SK-N-SH (cell line): ENCODE data around the gene PLSCR3. TPM values are rescaled to one million over a fixed set of nuclear protein-coding genes. Genes with fewer than 3 reads are reported as not detected.

ENCODE experiments used
- CTCF ChIA-PET: fragments of 300-600, 350-600 bp; formaldehyde crosslinking; extraction: SDS; loops from one replicate; lab custom pipeline; 2021; lab: Yijun Ruan, JAX
- POLR2A ChIA-PET: fragments of 350-600 bp; sonication (Branson Sonifier 250); formaldehyde crosslinking; extraction: SDS; loops from one replicate; lab custom pipeline; 2020; ENCODE audit warnings: antibody characterized with exemption, inconsistent platforms; lab: Yijun Ruan, JAX
- DNase-seq: peaks from one replicate; pipeline ENCODE4 v3.0.0; 2012
- H2AFZ ChIP-seq: fragments of 200-600 bp; sonication (generic); 2 replicates; pipeline ENCODE4 v1.8.1; 2016; ENCODE audit warnings: antibody characterized with exemption, mild to moderate bottlenecking, low read depth
- H3F3A ChIP-seq: fragments of 200-600 bp; sonication (generic); replicated peaks from 2 replicates; pipeline ENCODE3; 2016; ENCODE audit warnings: antibody characterized with exemption, mild to moderate bottlenecking; ENCODE audit not compliant: insufficient read depth
- H3K27ac ChIP-seq, 2 experiments: fragments of 200-500 bp in 1 of 2; fragments of 200-600 bp in 1 of 2; sonication (Bioruptor generic) in 1 of 2; sonication (generic), shearing (Covaris generic) in 1 of 2; 2 replicates each; pipeline versions ENCODE4 v1.5.1 to v1.6.1; 2014 to 2016; ENCODE audit warnings: low read depth in 2 of 2, inconsistent platforms in 1 of 2, low read length in 1 of 2, mild to moderate bottlenecking in 1 of 2, mixed read lengths in 1 of 2
- H3K27me3 ChIP-seq: fragments of 200-600 bp; sonication (generic), shearing (Covaris generic); 2 replicates; pipeline ENCODE4 v1.6.1; 2016; ENCODE audit warnings: mixed run types; ENCODE audit not compliant: insufficient read depth
- H3K36me3 ChIP-seq, 2 experiments: fragments of 200-500 bp in 1 of 2; fragments of 200-600 bp in 1 of 2; sonication (Bioruptor generic) in 1 of 2; sonication (generic) in 1 of 2; replicated peaks in 1 of 2; 2 replicates each; pipeline versions ENCODE3 to v1.5.1; 2014 to 2016; ENCODE audit warnings: low read length in 1 of 2, mild to moderate bottlenecking in 1 of 2; ENCODE audit not compliant: insufficient read depth in 2 of 2, control insufficient read depth in 1 of 2
- H3K4me1 ChIP-seq, 2 experiments: fragments of 200-500 bp in 1 of 2; fragments of 200-600 bp in 1 of 2; sonication (Bioruptor generic) in 1 of 2; sonication (generic), shearing (Covaris generic) in 1 of 2; 2 replicates each; pipeline versions ENCODE4 v1.5.1 to v1.6.1; 2014 to 2016; ENCODE audit warnings: low read depth in 1 of 2, low read length in 1 of 2, mixed run types in 1 of 2; ENCODE audit not compliant: insufficient read depth in 2 of 2, control insufficient read depth in 1 of 2
- H3K4me2 ChIP-seq: fragments of 200-600 bp; sonication (generic), shearing (Covaris generic); 2 replicates; pipeline ENCODE4 v1.6.1; 2017; ENCODE audit warnings: mixed run types
- H3K4me3 ChIP-seq, 2 experiments: fragments of 200-500 bp in 1 of 2; fragments of 200-600 bp in 1 of 2; sonication (Bioruptor generic) in 1 of 2; sonication (generic), shearing (Covaris generic) in 1 of 2; 2 replicates each; pipeline versions ENCODE4 v1.5.1 to v1.8.1; 2014 to 2016; ENCODE audit warnings: low read depth in 2 of 2, inconsistent platforms in 1 of 2, low read length in 1 of 2, mild to moderate bottlenecking in 1 of 2, mixed read lengths in 1 of 2, moderate library complexity in 1 of 2
- H3K79me2 ChIP-seq: fragments of 200-600 bp; sonication (generic); 2 replicates; pipeline ENCODE4 v1.8.1; 2017; ENCODE audit warnings: mild to moderate bottlenecking; ENCODE audit not compliant: insufficient read depth
- H3K9ac ChIP-seq: fragments of 200-600 bp; sonication (generic); 2 replicates; pipeline ENCODE4 v1.6.1; 2017; ENCODE audit warnings: mixed run types
- H3K9me2 ChIP-seq: fragments of 200-600 bp; sonication (generic); 2 replicates; pipeline ENCODE4 v1.6.1; 2017; ENCODE audit warnings: mixed run types
- H3K9me3 ChIP-seq: fragments of 200-600 bp; sonication (generic); 2 replicates; pipeline ENCODE4 v1.6.1; 2017; ENCODE audit warnings: mixed run types, mild to moderate bottlenecking, moderate library complexity
- H4K20me1 ChIP-seq: fragments of 200-600 bp; sonication (generic); 2 replicates; pipeline ENCODE4 v1.6.1; 2017; ENCODE audit warnings: mild to moderate bottlenecking, mixed run types; ENCODE audit not compliant: insufficient read depth
- ELF1 ChIP-seq: IDR thresholded peaks from 2 replicates; pipeline ENCODE4 v1.4.0; 2012
- FOSL2 ChIP-seq: IDR thresholded peaks from 2 replicates; pipeline ENCODE4 v1.4.0; 2012; ENCODE audit warnings: low read depth, mild to moderate bottlenecking, moderate library complexity, borderline replicate concordance
- GABPA ChIP-seq: IDR thresholded peaks from 2 replicates; pipeline ENCODE4 v1.4.0; 2012; ENCODE audit warnings: low read depth, mild to moderate bottlenecking
- GATA2 ChIP-seq: sonication (generic); formaldehyde crosslinking; IDR thresholded peaks from 2 replicates; pipeline ENCODE4 v1.5.0; 2020; ENCODE audit warnings: mild to moderate bottlenecking, missing genetic modification reagents
- MEF2A ChIP-seq: IDR thresholded peaks from 2 replicates; pipeline ENCODE4 v1.4.0; 2012; ENCODE audit warnings: low read depth, borderline replicate concordance
- NFIC ChIP-seq: IDR thresholded peaks from 2 replicates; pipeline ENCODE4 v1.4.0; 2012; ENCODE audit warnings: borderline replicate concordance
- POLR2AphosphoS5 ChIP-seq: IDR thresholded peaks from 2 replicates; pipeline ENCODE4 v1.6.1; 2012; ENCODE audit warnings: low read depth, low read length
- RFX5 ChIP-seq: IDR thresholded peaks from 2 replicates; pipeline ENCODE4 v1.6.1; 2012; ENCODE audit warnings: mild to moderate bottlenecking, improper control_type of control experiment, low read length
- RXRA ChIP-seq: IDR thresholded peaks from 2 replicates; pipeline ENCODE4 v1.4.0; 2012; ENCODE audit warnings: low read depth, mild to moderate bottlenecking, borderline replicate concordance
- SIN3A ChIP-seq: IDR thresholded peaks from 2 replicates; pipeline ENCODE4 v1.6.1; 2012; ENCODE audit warnings: low read depth, mild to moderate bottlenecking, low read length, moderate library complexity, borderline replicate concordance
- TCF12 ChIP-seq: IDR thresholded peaks from 2 replicates; pipeline ENCODE4 v1.4.0; 2012
- WGBS: methylation state at CpG from one replicate; pipeline ENCODE4 v1.1.6; 2017; ENCODE audit warnings: low lambda C conversion rate; 5-methylcytosine and 5-hydroxymethylcytosine counted together
- polyA plus RNA-seq, 3 experiments: library from polyadenylated mRNA; depleted of rRNA; stranded (reverse); fragments of >200 nt; gene quantifications; 2 replicates each; pipeline ENCODE4 v1.2.3, GENCODE V29; 2012
- TF ChIP-seq, protein P1 (sequence below): IDR thresholded peaks from 2 replicates; pipeline ENCODE4 v1.4.0; 2012; ENCODE audit warnings: low read depth
- TF ChIP-seq, protein P2 (sequence below): fragments of 150-350 bp; IDR thresholded peaks from 2 replicates; pipeline ENCODE4 v1.6.1; 2017; ENCODE audit warnings: antibody characterized with exemption, low read length, low read depth, borderline replicate concordance
- TF ChIP-seq, protein P3 (sequence below): fragments of 200-600 bp; sonication (generic); IDR thresholded peaks from 2 replicates; pipeline ENCODE4 v1.6.1; 2017; ENCODE audit warnings: antibody characterized with exemption, mild to moderate bottlenecking, moderate library complexity

Gene PLSCR3
- polyA plus RNA-seq, 1 of the 3 experiments (the other 2 are of a cell fraction), result 95.0 TPM

- Histone ChIP-seq H3F3A (no peaks in the 10 kb centered on the region), H3K27me3 (peaks cover 28% of the 10 kb centered on the region), H3K4me2 (no peak overlapping the region), H4K20me1 (no peaks in the 10 kb centered on the region), H3K79me2 (no peaks in the 10 kb centered on the region), H3K9me3 (no peaks in the 10 kb centered on the region), H2AFZ (no peak overlapping the region), H3K27ac (no peak overlapping the region), H3K9me2 (no peaks in the 10 kb centered on the region), H3K36me3 (no peaks in the 10 kb centered on the region), H3K4me3 (no peak overlapping the region), H3K9ac (no peak overlapping the region), H3K4me1 (no peaks in the 10 kb centered on the region)
- POLR2A ChIA-PET, result interaction anchor here (1.2 kb wide), 1 partner anchor 10 kb away, joined by 3 read pairs; no protein-coding TSS in a partner anchor
- DNase-seq, result no peak
- TF ChIP-seq, protein P1, sequence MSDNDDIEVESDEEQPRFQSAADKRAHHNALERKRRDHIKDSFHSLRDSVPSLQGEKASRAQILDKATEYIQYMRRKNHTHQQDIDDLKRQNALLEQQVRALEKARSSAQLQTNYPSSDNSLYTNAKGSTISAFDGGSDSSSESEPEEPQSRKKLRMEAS, result no peak
- TF ChIP-seq RFX5 (no peak), POLR2AphosphoS5 (no peak), TCF12 (no peak), RXRA (no peak), GATA2 (CRISPR knock-in tag) (no peak), SIN3A (no peak), MEF2A (no peak), FOSL2 (no peak), GABPA (no peak), ELF1 (no peak), NFIC (no peak)
- TF ChIP-seq, protein P2, sequence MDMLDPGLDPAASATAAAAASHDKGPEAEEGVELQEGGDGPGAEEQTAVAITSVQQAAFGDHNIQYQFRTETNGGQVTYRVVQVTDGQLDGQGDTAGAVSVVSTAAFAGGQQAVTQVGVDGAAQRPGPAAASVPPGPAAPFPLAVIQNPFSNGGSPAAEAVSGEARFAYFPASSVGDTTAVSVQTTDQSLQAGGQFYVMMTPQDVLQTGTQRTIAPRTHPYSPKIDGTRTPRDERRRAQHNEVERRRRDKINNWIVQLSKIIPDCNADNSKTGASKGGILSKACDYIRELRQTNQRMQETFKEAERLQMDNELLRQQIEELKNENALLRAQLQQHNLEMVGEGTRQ, result no peak
- TF ChIP-seq, protein P3, sequence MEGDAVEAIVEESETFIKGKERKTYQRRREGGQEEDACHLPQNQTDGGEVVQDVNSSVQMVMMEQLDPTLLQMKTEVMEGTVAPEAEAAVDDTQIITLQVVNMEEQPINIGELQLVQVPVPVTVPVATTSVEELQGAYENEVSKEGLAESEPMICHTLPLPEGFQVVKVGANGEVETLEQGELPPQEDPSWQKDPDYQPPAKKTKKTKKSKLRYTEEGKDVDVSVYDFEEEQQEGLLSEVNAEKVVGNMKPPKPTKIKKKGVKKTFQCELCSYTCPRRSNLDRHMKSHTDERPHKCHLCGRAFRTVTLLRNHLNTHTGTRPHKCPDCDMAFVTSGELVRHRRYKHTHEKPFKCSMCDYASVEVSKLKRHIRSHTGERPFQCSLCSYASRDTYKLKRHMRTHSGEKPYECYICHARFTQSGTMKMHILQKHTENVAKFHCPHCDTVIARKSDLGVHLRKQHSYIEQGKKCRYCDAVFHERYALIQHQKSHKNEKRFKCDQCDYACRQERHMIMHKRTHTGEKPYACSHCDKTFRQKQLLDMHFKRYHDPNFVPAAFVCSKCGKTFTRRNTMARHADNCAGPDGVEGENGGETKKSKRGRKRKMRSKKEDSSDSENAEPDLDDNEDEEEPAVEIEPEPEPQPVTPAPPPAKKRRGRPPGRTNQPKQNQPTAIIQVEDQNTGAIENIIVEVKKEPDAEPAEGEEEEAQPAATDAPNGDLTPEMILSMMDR, result no peak
- CTCF ChIA-PET, result interaction anchor here (0.9 to 2.0 kb wide), 3 partner anchors 10 to 292 kb away, joined by 3 to 6 read pairs (median 5); no protein-coding TSS in a partner anchor
- 7% methylated on average over 2 of the region's 2 CpGs for WGBS
These were observed 54.1 kb downstream of the PLSCR3 start for GRCh38 chr17:7340179-7340578.

Other genes starting within 250 kb of the PLSCR3 start
- 2.0 and 2.1 TPM in 2 replicates for gene ASGR1, start 215.2 kb downstream of the PLSCR3 start, polyA plus RNA-seq (2012; rRNA removed)
- gene DLG4, start 174.7 kb downstream of the PLSCR3 start, polyA plus RNA-seq (2012; rRNA removed), result 22.1 and 30.5 TPM in 2 replicates
- gene ACADVL, start 174.6 kb downstream of the PLSCR3 start, polyA plus RNA-seq (2012; rRNA removed), result 635 and 796 TPM in 2 replicates
- 6.9 and 8.3 TPM in 2 replicates for gene DVL2, start 160.0 kb downstream of the PLSCR3 start, polyA plus RNA-seq (2012; rRNA removed)
- gene PHF23, start 155.1 kb downstream of the PLSCR3 start, polyA plus RNA-seq (2012; rRNA removed), result 53.3 and 58.5 TPM in 2 replicates
- gene GABARAP, start 152.1 kb downstream of the PLSCR3 start, polyA plus RNA-seq (2012; rRNA removed), result 585 and 637 TPM in 2 replicates
- gene CTDNEP1, start 142.8 kb downstream of the PLSCR3 start, polyA plus RNA-seq (2012; rRNA removed), result 111 and 124 TPM in 2 replicates
- gene ELP5, start 142.3 kb downstream of the PLSCR3 start, polyA plus RNA-seq (2012; rRNA removed), result 45.4 and 52.1 TPM in 2 replicates
- gene CLDN7, start 132.0 kb downstream of the PLSCR3 start, polyA plus RNA-seq (2012; rRNA removed), result 2.9 and 5.0 TPM in 2 replicates
- gene SLC2A4, start 112.8 kb downstream of the PLSCR3 start, polyA plus RNA-seq (2012; rRNA removed), result 0.44 and 0.54 TPM in 2 replicates
- 0.36 and 0.54 TPM in 2 replicates for gene YBX2, start 99.9 kb downstream of the PLSCR3 start, polyA plus RNA-seq (2012; rRNA removed)
- gene EIF5A, start 86.9 kb downstream of the PLSCR3 start, polyA plus RNA-seq (2012; rRNA removed), result 711 and 971 TPM in 2 replicates
- 67.0 and 102 TPM in 2 replicates for gene GPS2, start 79.2 kb downstream of the PLSCR3 start, polyA plus RNA-seq (2012; rRNA removed)
- gene NEURL4, start 65.2 kb downstream of the PLSCR3 start, polyA plus RNA-seq (2012; rRNA removed), result 20.7 and 22.1 TPM in 2 replicates
- gene ACAP1, start 58.0 kb downstream of the PLSCR3 start, polyA plus RNA-seq (2012; rRNA removed), result 0.71 and 6.4 TPM in 2 replicates
- gene KCTD11, start 42.4 kb downstream of the PLSCR3 start, polyA plus RNA-seq (2012; rRNA removed), result 9.5 and 12.1 TPM in 2 replicates
- gene TMEM95, start 39.4 kb downstream of the PLSCR3 start, polyA plus RNA-seq (2012; rRNA removed), result not detected in 2 replicates
- 0.64 and 0.75 TPM in 2 replicates for gene TNK1, start 13.4 kb downstream of the PLSCR3 start, polyA plus RNA-seq (2012; rRNA removed)
- 114 and 213 TPM in 2 replicates for gene TMEM256, start 9.6 kb upstream of the PLSCR3 start, polyA plus RNA-seq (2012; rRNA removed)
- gene NLGN2, start 13.3 kb upstream of the PLSCR3 start, polyA plus RNA-seq (2012; rRNA removed), result 16.8 and 29.9 TPM in 2 replicates
- gene SPEM1, start 25.8 kb upstream of the PLSCR3 start, polyA plus RNA-seq (2012; rRNA removed), result not detected in 2 replicates
- gene SPEM2, start 31.1 kb upstream of the PLSCR3 start, polyA plus RNA-seq (2012; rRNA removed), result not detected in 2 replicates
- not detected in 2 replicates for gene SPEM3, start 34.3 kb upstream of the PLSCR3 start, polyA plus RNA-seq (2012; rRNA removed)
- gene TMEM102, start 40.9 kb upstream of the PLSCR3 start, polyA plus RNA-seq (2012; rRNA removed), result 6.5 and 6.6 TPM in 2 replicates
- 1.9 and 2.5 TPM in 2 replicates for gene FGF11, start 45.0 kb upstream of the PLSCR3 start, polyA plus RNA-seq (2012; rRNA removed)
- 26.8 and 29.7 TPM in 2 replicates for gene CHRNB1, start 50.5 kb upstream of the PLSCR3 start, polyA plus RNA-seq (2012; rRNA removed)
- 11.4 and 12.8 TPM in 2 replicates for gene ZBTB4, start 85.1 kb upstream of the PLSCR3 start, polyA plus RNA-seq (2012; rRNA removed)
- gene SLC35G6, start 86.9 kb upstream of the PLSCR3 start, polyA plus RNA-seq (2012; rRNA removed), result not detected in 2 replicates
- 19.0 and 37.3 TPM in 2 replicates for gene POLR2A, start 89.8 kb upstream of the PLSCR3 start, polyA plus RNA-seq (2012; rRNA removed)
- gene TNFSF12, start 154.5 kb upstream of the PLSCR3 start, polyA plus RNA-seq (2012; rRNA removed), result 31.1 and 47.6 TPM in 2 replicates
- gene TNFSF13, start 164.2 kb upstream of the PLSCR3 start, polyA plus RNA-seq (2012; rRNA removed), result 1.0 and 2.1 TPM in 2 replicates
- gene SENP3, start 167.4 kb upstream of the PLSCR3 start, polyA plus RNA-seq (2012; rRNA removed), result 80.8 and 103 TPM in 2 replicates
- 34.6 and 62.4 TPM in 2 replicates for gene CD68, start 185.1 kb upstream of the PLSCR3 start, polyA plus RNA-seq (2012; rRNA removed)
- gene MPDU1, start 189.3 kb upstream of the PLSCR3 start, polyA plus RNA-seq (2012; rRNA removed), result 126 and 142 TPM in 2 replicates
- 1.3 TPM in 2 replicates for gene SOX15, start 195.6 kb upstream of the PLSCR3 start, polyA plus RNA-seq (2012; rRNA removed)
- gene FXR2, start 220.4 kb upstream of the PLSCR3 start, polyA plus RNA-seq (2012; rRNA removed), result 56.4 and 62.3 TPM in 2 replicates
- 42.8 and 43.1 TPM in 2 replicates for gene SAT2, start 233.3 kb upstream of the PLSCR3 start, polyA plus RNA-seq (2012; rRNA removed)
- gene SHBG, start 235.6 kb upstream of the PLSCR3 start, polyA plus RNA-seq (2012; rRNA removed), result 0.70 and 1.1 TPM in 2 replicates